Measurements from ENCODE around the gene MREG.

MREG gene

GRCh38 chr2:215970425-215970824, 42.9 kb downstream of the MREG start:
- no peak for DNase-seq (ENCODE audit: low read depth)
- TF ChIP-seq CTCF (conservative IDR thresholded peaks at IDR 0.05; ENCODE audit: low read length): no peak

GRCh38 chr2:215969131-215969841, 44.1 kb downstream of the MREG start:
- no peak for TF ChIP-seq CTCF (conservative IDR thresholded peaks at IDR 0.05; ENCODE audit: low read length)
- peak; percentile 23 for DNase-seq (ENCODE audit: low read depth)
- no peak overlapping the region for H3K4me3 ChIP-seq (ENCODE audit: low read length)

More at GRCh38 chr2:215970425-215970824, 42.9 kb downstream of the MREG start:
- no peak overlapping the region for H3K4me3 ChIP-seq (ENCODE audit: low read length)

GRCh38 chr2:215968499-215968898, 44.9 kb downstream of the MREG start:
- H3K4me3 ChIP-seq (ENCODE audit: low read length): no peak overlapping the region

GRCh38 chr2:215967590-215968378, 45.6 kb downstream of the MREG start:
- H3K4me3 ChIP-seq (ENCODE audit: low read length): no peak overlapping the region
- no peak for DNase-seq (ENCODE audit: low read depth)

More at GRCh38 chr2:215968499-215968898, 44.9 kb downstream of the MREG start:
- DNase-seq (ENCODE audit: low read depth): no peak
- TF ChIP-seq CTCF (conservative IDR thresholded peaks at IDR 0.05; ENCODE audit: low read length): no peak

GRCh38 chr2:215966951-215967350, 46.4 kb downstream of the MREG start:
- H3K4me3 ChIP-seq (ENCODE audit: low read length): no peak overlapping the region
- no peak for DNase-seq (ENCODE audit: low read depth)
- TF ChIP-seq CTCF (conservative IDR thresholded peaks at IDR 0.05; ENCODE audit: low read length): no peak

More at GRCh38 chr2:215967590-215968378, 45.6 kb downstream of the MREG start:
- no peak for TF ChIP-seq CTCF (conservative IDR thresholded peaks at IDR 0.05; ENCODE audit: low read length)

GRCh38 chr2:215966274-215966673, 47.1 kb downstream of the MREG start:
- no peak overlapping the region for H3K4me3 ChIP-seq (ENCODE audit: low read length)
- TF ChIP-seq CTCF (conservative IDR thresholded peaks at IDR 0.05; ENCODE audit: low read length): no peak
- no peak for DNase-seq (ENCODE audit: low read depth)

All from AG10803 (cell line).